Measurements from ENCODE around the gene NHEJ1. TPM values are rescaled to one million over a fixed set of nuclear protein-coding genes. Genes with fewer than 3 reads are reported as not detected.

The NHEJ1 gene
- total RNA-seq, 5 donors from 2014 or later (not counting 1 experiment from before 2014, with no cell fraction given): 17.3 to 21.1 (median 18.2) TPM

- Mint-ChIP-seq H3K27ac (no peak overlapping the region), H3K9me3 (no peaks in the 10 kb centered on the region), H3K4me1 (peaks cover 16 to 32% (median 26%) of the 10 kb centered on the region in 3 donors), H3K27me3 (peaks cover 52 to 76% of the 10 kb centered on the region in 2 donors), H3K36me3 (no peaks in the 10 kb centered on the region), H3K4me3 (peak overlapping the region in 1 of 3 donors; percentile 70)
- peaks cover 23 to 73% of the 10 kb centered on the region in 2 experiments for H3K27me3 ChIP-seq (replicated peaks in 1 of 2; ENCODE audit: control insufficient read depth in 2 of 2, extremely low read depth in 1 of 2, insufficient read depth in 2 of 2, low read length in 1 of 2)
- ATAC-seq (replicated peaks in 1 of 4): no peak
- H3K4me3 ChIP-seq (ENCODE audit: control insufficient read depth in 1 of 2, extremely low read depth in 1 of 2, low read length in 1 of 2): peak overlapping the region in 1 of 2 donors; percentile 53
- H3K36me3 ChIP-seq (ENCODE audit: control insufficient read depth in 2 of 2, extremely low read depth in 1 of 2, insufficient read depth in 1 of 2, low read length in 1 of 2): no peaks in the 10 kb centered on the region
- no peak for DNase-seq
- CTCF ChIA-PET: interaction anchor here (0.6 to 3.0 kb wide), 18 partner anchors 29 to 496 kb away, joined by 3 to 12 read pairs (median 3); no protein-coding TSS in a partner anchor
- H3K4me1 ChIP-seq (ENCODE audit: control insufficient read depth in 1 of 2, extremely low read depth in 1 of 2, insufficient read depth in 2 of 2, low read length in 2 of 2): peaks cover 0 to 38% of the 10 kb centered on the region in 2 experiments
- POLR2A ChIA-PET: no interaction called here
- no peaks in the 10 kb centered on the region for H3K9me3 ChIP-seq
- WGBS (ENCODE audit: insufficient coverage): 11% methylated on average over 25 of the region's 42 CpGs
- H3K27ac ChIP-seq (ENCODE audit: low read length): no peak overlapping the region
Measured at GRCh38 chr2:219058541-219059374, 101.9 kb downstream of the NHEJ1 start.

GRCh38 chr2:219057709-219058540, 102.7 kb downstream of the NHEJ1 start:
- H3K36me3 ChIP-seq (ENCODE audit: control insufficient read depth in 2 of 2, extremely low read depth in 1 of 2, insufficient read depth in 1 of 2, low read length in 1 of 2): no peaks in the 10 kb centered on the region
- ChIA-PET CTCF (interaction anchor here (0.6 to 3.0 kb wide), 18 partner anchors 28 to 497 kb away, joined by 3 to 12 read pairs (median 3); no protein-coding TSS in a partner anchor), POLR2A (interaction anchor here in 1 of 2 donors (0.6 kb wide), 1 partner anchor 849 kb away, joined by 3 read pairs; no protein-coding TSS in a partner anchor)
- no peak overlapping the region for H3K27ac ChIP-seq (ENCODE audit: low read length)
- H3K9me3 Mint-ChIP-seq: no peaks in the 10 kb centered on the region
- DNase-seq (peak; percentile 42 to 84 (median 66)), ATAC-seq (replicated peaks in 1 of 4) (peak; percentile 92 to 96 (median 94))
- peaks cover 46 to 77% of the 10 kb centered on the region in 2 donors for H3K27me3 Mint-ChIP-seq
- peaks cover 16 to 32% (median 26%) of the 10 kb centered on the region in 3 donors for H3K4me1 Mint-ChIP-seq
- H3K9me3 ChIP-seq: no peaks in the 10 kb centered on the region
- H3K4me3 ChIP-seq (ENCODE audit: control insufficient read depth in 1 of 2, extremely low read depth in 1 of 2, low read length in 1 of 2): peak overlapping the region in 1 of 2 donors; percentile 53
- H3K4me3 Mint-ChIP-seq: peak overlapping the region; percentile 43 to 70 (median 57)
- peaks cover 21 to 75% of the 10 kb centered on the region in 2 experiments for H3K27me3 ChIP-seq (replicated peaks in 1 of 2; ENCODE audit: control insufficient read depth in 2 of 2, extremely low read depth in 1 of 2, insufficient read depth in 2 of 2, low read length in 1 of 2)
- no peak overlapping the region for H3K27ac Mint-ChIP-seq
- H3K4me1 ChIP-seq (ENCODE audit: control insufficient read depth in 1 of 2, extremely low read depth in 1 of 2, insufficient read depth in 2 of 2, low read length in 2 of 2): peaks cover 0 to 38% of the 10 kb centered on the region in 2 experiments
- H3K36me3 Mint-ChIP-seq: no peaks in the 10 kb centered on the region
- 5% methylated on average over 31 of the region's 52 CpGs for WGBS (ENCODE audit: insufficient coverage)

- peaks cover 0 to 38% of the 10 kb centered on the region in 2 experiments for H3K4me1 ChIP-seq (ENCODE audit: control insufficient read depth in 1 of 2, extremely low read depth in 1 of 2, insufficient read depth in 2 of 2, low read length in 2 of 2)
- Mint-ChIP-seq H3K4me1 (peaks cover 16 to 32% (median 26%) of the 10 kb centered on the region in 3 donors), H3K36me3 (no peaks in the 10 kb centered on the region), H3K27me3 (peaks cover 43 to 74% of the 10 kb centered on the region in 2 donors), H3K27ac (no peak overlapping the region), H3K9me3 (no peaks in the 10 kb centered on the region), H3K4me3 (peak overlapping the region in 1 of 3 donors; percentile 70)
- no peak for DNase-seq
- ChIA-PET POLR2A (no interaction called here), CTCF (interaction anchor here (0.6 to 1.9 kb wide), 7 partner anchors 27 to 77 kb away, joined by 3 to 6 read pairs (median 3); no protein-coding TSS in a partner anchor)
- no peak overlapping the region for H3K27ac ChIP-seq (ENCODE audit: low read length)
- no peak for ATAC-seq (replicated peaks in 1 of 4)
- peaks cover 16 to 72% of the 10 kb centered on the region in 2 experiments for H3K27me3 ChIP-seq (replicated peaks in 1 of 2; ENCODE audit: control insufficient read depth in 2 of 2, extremely low read depth in 1 of 2, insufficient read depth in 2 of 2, low read length in 1 of 2)
- no peak overlapping the region for H3K4me3 ChIP-seq (ENCODE audit: control insufficient read depth in 1 of 2, extremely low read depth in 1 of 2, low read length in 1 of 2)
- 19% methylated on average over 40 of the region's 40 CpGs for whole genome bisulfite sequencing (ENCODE audit: insufficient coverage)
- H3K9me3 ChIP-seq: no peaks in the 10 kb centered on the region
- H3K36me3 ChIP-seq (ENCODE audit: control insufficient read depth in 2 of 2, extremely low read depth in 1 of 2, insufficient read depth in 1 of 2, low read length in 1 of 2): no peaks in the 10 kb centered on the region
Measured at GRCh38 chr2:219056896-219057708, 103.5 kb downstream of the NHEJ1 start.

- Histone ChIP-seq H3K27me3 (replicated peaks in 1 of 2; ENCODE audit: control insufficient read depth in 2 of 2, extremely low read depth in 1 of 2, insufficient read depth in 2 of 2, low read length in 1 of 2) (peaks cover 13 to 75% of the 10 kb centered on the region in 2 experiments), H3K9me3 (no peaks in the 10 kb centered on the region), H3K36me3 (ENCODE audit: control insufficient read depth in 2 of 2, extremely low read depth in 1 of 2, insufficient read depth in 1 of 2, low read length in 1 of 2) (no peaks in the 10 kb centered on the region), H3K4me1 (ENCODE audit: control insufficient read depth in 1 of 2, extremely low read depth in 1 of 2, insufficient read depth in 2 of 2, low read length in 2 of 2) (peaks cover 0 to 37% of the 10 kb centered on the region in 2 experiments), H3K27ac (ENCODE audit: low read length) (no peak overlapping the region), H3K4me3 (ENCODE audit: control insufficient read depth in 1 of 2, extremely low read depth in 1 of 2, low read length in 1 of 2) (no peak overlapping the region)
- CTCF ChIA-PET: interaction anchor here in 1 of 2 donors (1.5 kb wide), 1 partner anchor 63 kb away, joined by 3 read pairs; no protein-coding TSS in a partner anchor
- Mint-ChIP-seq H3K27ac (no peak overlapping the region), H3K27me3 (peaks cover 39 to 71% of the 10 kb centered on the region in 2 donors), H3K9me3 (no peaks in the 10 kb centered on the region), H3K4me1 (peaks cover 16 to 28% (median 22%) of the 10 kb centered on the region in 3 donors), H3K36me3 (no peaks in the 10 kb centered on the region), H3K4me3 (no peak overlapping the region)
- DNase-seq (no peak), ATAC-seq (replicated peaks in 1 of 4) (no peak)
- 75% methylated on average over 8 of the region's 9 CpGs for WGBS (ENCODE audit: insufficient coverage)
- POLR2A ChIA-PET: no interaction called here
Measured at GRCh38 chr2:219056176-219056895, 104.3 kb downstream of the NHEJ1 start.

GRCh38 chr2:219054956-219055903, 105.4 kb downstream of the NHEJ1 start:
- 87% methylated on average over 32 of the region's 43 CpGs for WGBS (ENCODE audit: insufficient coverage)
- H3K4me3 ChIP-seq (ENCODE audit: control insufficient read depth in 1 of 2, extremely low read depth in 1 of 2, low read length in 1 of 2): no peak overlapping the region

More at GRCh38 chr2:219054956-219055903, 105.4 kb downstream of the NHEJ1 start:
- Histone ChIP-seq H3K36me3 (ENCODE audit: control insufficient read depth in 2 of 2, extremely low read depth in 1 of 2, insufficient read depth in 1 of 2, low read length in 1 of 2) (no peaks in the 10 kb centered on the region), H3K4me1 (ENCODE audit: control insufficient read depth in 1 of 2, extremely low read depth in 1 of 2, insufficient read depth in 2 of 2, low read length in 2 of 2) (peaks cover 0 to 30% of the 10 kb centered on the region in 2 experiments), H3K9me3 (no peaks in the 10 kb centered on the region), H3K27ac (ENCODE audit: low read length) (no peak overlapping the region), H3K27me3 (replicated peaks in 1 of 2; ENCODE audit: control insufficient read depth in 2 of 2, extremely low read depth in 1 of 2, insufficient read depth in 2 of 2, low read length in 1 of 2) (peaks cover 11 to 82% of the 10 kb centered on the region in 2 experiments)
- peaks cover 44 to 75% of the 10 kb centered on the region in 2 donors for H3K27me3 Mint-ChIP-seq
- H3K4me3 Mint-ChIP-seq: no peak overlapping the region
- H3K27ac Mint-ChIP-seq: no peak overlapping the region
- DNase-seq: no peak
- H3K9me3 Mint-ChIP-seq: no peaks in the 10 kb centered on the region
- ATAC-seq (replicated peaks in 1 of 4): no peak
- ChIA-PET POLR2A (no interaction called here), CTCF (interaction anchor here in 1 of 2 donors (0.5 to 1.5 kb wide), 3 partner anchors 16 to 64 kb away, joined by 3 read pairs; no protein-coding TSS in a partner anchor)
- peaks cover 16 to 26% (median 22%) of the 10 kb centered on the region in 3 donors for H3K4me1 Mint-ChIP-seq
- no peaks in the 10 kb centered on the region for H3K36me3 Mint-ChIP-seq
